ENCODE measurements around the gene DDB1. TPM values are rescaled to one million over a fixed set of nuclear protein-coding genes. Genes with fewer than 3 reads are reported as not detected.
A peak's percentile ranks its signal among the peaks of the same experiment; 100 is the strongest.

DDB1 gene
- total and polyA plus RNA-seq, 3 experiments from 2014 or later: 120 to 307 (median 302) TPM

- no peaks in the 10 kb centered on the region for H3K4me1 ChIP-seq (ENCODE audit: insufficient read depth, low read length)
- Mint-ChIP-seq H3K4me1 (peaks cover 0 to 2% (median 0%) of the 10 kb centered on the region in 3 donors), H3K27me3 (no peaks in the 10 kb centered on the region), H3K4me3 (no peak overlapping the region), H3K27ac (peak overlapping the region in 1 of 8 donors; percentile 75), H3K9me3 (peaks cover 0 to 1% (median 0%) of the 10 kb centered on the region in 5 donors), H3K36me3 (peaks cover 0 to 57% (median 7%) of the 10 kb centered on the region in 3 donors)
- peaks cover 15% of the 10 kb centered on the region for H3K36me3 ChIP-seq (ENCODE audit: insufficient read depth, low read length)
- no peak overlapping the region for H3K27ac ChIP-seq (ENCODE audit: low read depth, low read length)
- ChIA-PET CTCF (interaction anchor here (1.0 to 3.4 kb wide), 2 partner anchors 10 to 39 kb away, joined by 3 to 10 read pairs; no protein-coding TSS in a partner anchor), POLR2A (no interaction called here)
- H3K27me3 ChIP-seq (ENCODE audit: insufficient read depth, low read length, poor library complexity, severe bottlenecking): no peaks in the 10 kb centered on the region
- no peak for DNase-seq
- H3K9me3 ChIP-seq (ENCODE audit: low read length): no peaks in the 10 kb centered on the region
- no peak overlapping the region for H3K4me3 ChIP-seq (ENCODE audit: low read length)
These were observed 13.3 kb upstream of the DDB1 start for GRCh38 chr11:61345954-61346843.

GRCh38 chr11:61345170-61345610 lies 12.3 kb upstream of the DDB1 start:
- no peak overlapping the region for H3K4me3 Mint-ChIP-seq
- Histone ChIP-seq H3K9me3 (ENCODE audit: low read length) (no peaks in the 10 kb centered on the region), H3K27ac (ENCODE audit: low read depth, low read length) (no peak overlapping the region), H3K4me1 (ENCODE audit: insufficient read depth, low read length) (no peaks in the 10 kb centered on the region), H3K27me3 (ENCODE audit: insufficient read depth, low read length, poor library complexity, severe bottlenecking) (no peaks in the 10 kb centered on the region), H3K36me3 (ENCODE audit: insufficient read depth, low read length) (peaks cover 9% of the 10 kb centered on the region), H3K4me3 (ENCODE audit: low read length) (no peak overlapping the region)
- peaks cover 0 to 53% (median 11%) of the 10 kb centered on the region in 3 donors for H3K36me3 Mint-ChIP-seq
- CTCF ChIA-PET: interaction anchor here (1.0 to 3.4 kb wide), 2 partner anchors 9 kb away, joined by 4 to 10 read pairs; no protein-coding TSS in a partner anchor
- H3K4me1 Mint-ChIP-seq: peaks cover 0 to 2% (median 0%) of the 10 kb centered on the region in 3 donors
- no peaks in the 10 kb centered on the region for H3K27me3 Mint-ChIP-seq
- H3K9me3 Mint-ChIP-seq: peaks cover 0 to 1% (median 0%) of the 10 kb centered on the region in 5 donors
- POLR2A ChIA-PET: no interaction called here
- no peak for DNase-seq
- H3K27ac Mint-ChIP-seq: peak overlapping the region in 1 of 8 donors; percentile 15

GRCh38 chr11:61343792-61344745 lies 11.2 kb upstream of the DDB1 start:
- CTCF ChIA-PET: interaction anchor here (1.0 kb wide), 1 partner anchor 8 kb away, joined by 4 read pairs; no protein-coding TSS in a partner anchor
- DNase-seq: no peak
- H3K4me1 ChIP-seq (ENCODE audit: insufficient read depth, low read length): no peaks in the 10 kb centered on the region
- POLR2A ChIA-PET: no interaction called here
- peaks cover 0 to 47% (median 8%) of the 10 kb centered on the region in 3 donors for H3K36me3 Mint-ChIP-seq
- H3K27me3 ChIP-seq (ENCODE audit: insufficient read depth, low read length, poor library complexity, severe bottlenecking): no peaks in the 10 kb centered on the region
- H3K9me3 Mint-ChIP-seq: peaks cover 0 to 1% (median 0%) of the 10 kb centered on the region in 5 donors
- H3K4me3 Mint-ChIP-seq: no peak overlapping the region
- H3K9me3 ChIP-seq (ENCODE audit: low read length): no peaks in the 10 kb centered on the region
- H3K27ac ChIP-seq (ENCODE audit: low read depth, low read length): no peak overlapping the region
- no peak overlapping the region for H3K4me3 ChIP-seq (ENCODE audit: low read length)
- H3K27ac Mint-ChIP-seq: peak overlapping the region in 2 of 8 donors; percentile 45 to 75
- H3K27me3 Mint-ChIP-seq: no peaks in the 10 kb centered on the region
- H3K4me1 Mint-ChIP-seq: no peaks in the 10 kb centered on the region
- H3K36me3 ChIP-seq (ENCODE audit: insufficient read depth, low read length): peaks cover 9% of the 10 kb centered on the region

- peaks cover 0 to 36% (median 8%) of the 10 kb centered on the region in 3 donors for H3K36me3 Mint-ChIP-seq
- Histone ChIP-seq H3K4me3 (ENCODE audit: low read length) (no peak overlapping the region), H3K27ac (ENCODE audit: low read depth, low read length) (peak overlapping the region; percentile 18), H3K4me1 (ENCODE audit: insufficient read depth, low read length) (no peaks in the 10 kb centered on the region), H3K9me3 (ENCODE audit: low read length) (no peaks in the 10 kb centered on the region), H3K27me3 (ENCODE audit: insufficient read depth, low read length, poor library complexity, severe bottlenecking) (no peaks in the 10 kb centered on the region), H3K36me3 (ENCODE audit: insufficient read depth, low read length) (no peaks in the 10 kb centered on the region)
- H3K4me3 Mint-ChIP-seq: no peak overlapping the region
- peaks cover 0 to 1% (median 0%) of the 10 kb centered on the region in 5 donors for H3K9me3 Mint-ChIP-seq
- peak overlapping the region in 1 of 8 donors; percentile 17 for H3K27ac Mint-ChIP-seq
- POLR2A ChIA-PET: no interaction called here
- H3K27me3 Mint-ChIP-seq: no peaks in the 10 kb centered on the region
- CTCF ChIA-PET: interaction anchor here (1.2 kb wide), 1 partner anchor 43 kb away, joined by 5 read pairs; no protein-coding TSS in a partner anchor
- H3K4me1 Mint-ChIP-seq: no peaks in the 10 kb centered on the region
- no peak for DNase-seq
These were observed 9.4 kb upstream of the DDB1 start for GRCh38 chr11:61342207-61342803.

GRCh38 chr11:61341706-61342105 lies 8.8 kb upstream of the DDB1 start:
- Histone ChIP-seq H3K27ac (ENCODE audit: low read depth, low read length) (peak overlapping the region; percentile 18), H3K9me3 (ENCODE audit: low read length) (no peaks in the 10 kb centered on the region), H3K4me3 (ENCODE audit: low read length) (no peak overlapping the region), H3K27me3 (ENCODE audit: insufficient read depth, low read length, poor library complexity, severe bottlenecking) (no peaks in the 10 kb centered on the region), H3K4me1 (ENCODE audit: insufficient read depth, low read length) (no peaks in the 10 kb centered on the region), H3K36me3 (ENCODE audit: insufficient read depth, low read length) (no peaks in the 10 kb centered on the region)
- POLR2A ChIA-PET: no interaction called here
- Mint-ChIP-seq H3K9me3 (no peaks in the 10 kb centered on the region), H3K4me3 (no peak overlapping the region), H3K4me1 (peaks cover 0 to 4% (median 2%) of the 10 kb centered on the region in 3 donors), H3K27ac (peak overlapping the region in 2 of 8 donors; percentile 17 to 70), H3K36me3 (peaks cover 0 to 33% (median 8%) of the 10 kb centered on the region in 3 donors), H3K27me3 (no peaks in the 10 kb centered on the region)
- CTCF ChIA-PET: interaction anchor here (1.2 kb wide), 1 partner anchor 43 kb away, joined by 5 read pairs; no protein-coding TSS in a partner anchor
- DNase-seq: no peak

GRCh38 chr11:61340979-61341378 lies 8.1 kb upstream of the DDB1 start:
- H3K9me3 Mint-ChIP-seq: no peaks in the 10 kb centered on the region
- no peak overlapping the region for H3K27ac ChIP-seq (ENCODE audit: low read depth, low read length)
- H3K4me1 Mint-ChIP-seq: peaks cover 6 to 9% (median 7%) of the 10 kb centered on the region in 3 donors
- ChIA-PET POLR2A (no interaction called here), CTCF (interaction anchor here (1.2 to 5.7 kb wide), 2 partner anchors 44 kb away, joined by 5 to 159 read pairs; no protein-coding TSS in a partner anchor)
- peaks cover 5% of the 10 kb centered on the region for H3K4me1 ChIP-seq (ENCODE audit: insufficient read depth, low read length)
- no peaks in the 10 kb centered on the region for H3K9me3 ChIP-seq (ENCODE audit: low read length)
- H3K36me3 Mint-ChIP-seq: peaks cover 0 to 29% (median 8%) of the 10 kb centered on the region in 3 donors
- no peak for DNase-seq
- no peak overlapping the region for H3K4me3 Mint-ChIP-seq
- H3K27ac Mint-ChIP-seq: no peak overlapping the region
- no peaks in the 10 kb centered on the region for H3K27me3 Mint-ChIP-seq
- H3K27me3 ChIP-seq (ENCODE audit: insufficient read depth, low read length, poor library complexity, severe bottlenecking): no peaks in the 10 kb centered on the region
- no peak overlapping the region for H3K4me3 ChIP-seq (ENCODE audit: low read length)
- no peaks in the 10 kb centered on the region for H3K36me3 ChIP-seq (ENCODE audit: insufficient read depth, low read length)

- no peaks in the 10 kb centered on the region for H3K9me3 Mint-ChIP-seq
- Histone ChIP-seq H3K9me3 (ENCODE audit: low read length) (no peaks in the 10 kb centered on the region), H3K36me3 (ENCODE audit: insufficient read depth, low read length) (no peaks in the 10 kb centered on the region), H3K4me1 (ENCODE audit: insufficient read depth, low read length) (peaks cover 8% of the 10 kb centered on the region), H3K27me3 (ENCODE audit: insufficient read depth, low read length, poor library complexity, severe bottlenecking) (no peaks in the 10 kb centered on the region), H3K27ac (ENCODE audit: low read depth, low read length) (no peak overlapping the region), H3K4me3 (ENCODE audit: low read length) (no peak overlapping the region)
- no peaks in the 10 kb centered on the region for H3K27me3 Mint-ChIP-seq
- peaks cover 8 to 11% (median 9%) of the 10 kb centered on the region in 3 donors for H3K4me1 Mint-ChIP-seq
- no peak for DNase-seq
- peaks cover 0 to 24% (median 8%) of the 10 kb centered on the region in 3 donors for H3K36me3 Mint-ChIP-seq
- H3K4me3 Mint-ChIP-seq: no peak overlapping the region
- H3K27ac Mint-ChIP-seq: peak overlapping the region in 1 of 8 donors; percentile 46
- ChIA-PET CTCF (interaction anchor here (1.0 to 5.7 kb wide), 3 partner anchors 45 to 57 kb away, joined by 3 to 159 read pairs (median 3); partner anchors contain the start of gene TMEM216), POLR2A (no interaction called here)
These were observed 6.6 kb upstream of the DDB1 start for GRCh38 chr11:61339490-61339878.
